IMR-90 (cell line): ENCODE measurements around the gene RBM34.

ENCODE experiments used
- CHD1 ChIP-seq: IDR thresholded peaks from 2 replicates; pipeline ENCODE4 v1.6.1; 2012; ENCODE audit warnings: low read depth, low read length, improper control_type of control experiment
- CTCF ChIP-seq: conservative IDR thresholded peaks from 2 replicates; pipeline ENCODE4 v1.5.1; 2012; ENCODE audit warnings: mild to moderate bottlenecking, low read depth, low read length, improper control_type of control experiment
- FOS ChIP-seq: fragments of 150-350 bp; IDR thresholded peaks from 2 replicates; pipeline ENCODE4 v1.6.1; 2016; ENCODE audit warnings: low read depth, low read length
- MAFK ChIP-seq: IDR thresholded peaks from 2 replicates; pipeline ENCODE4 v1.6.1; 2012; ENCODE audit warnings: low read depth, low read length, improper control_type of control experiment
- MAZ ChIP-seq: IDR thresholded peaks from 2 replicates; pipeline ENCODE4 v1.6.1; 2012; ENCODE audit warnings: low read depth, mild to moderate bottlenecking, low read length, improper control_type of control experiment, moderate library complexity, borderline replicate concordance
- MXI1 ChIP-seq: IDR thresholded peaks from 2 replicates; pipeline ENCODE4 v1.6.1; 2012; ENCODE audit warnings: low read depth, mild to moderate bottlenecking, low read length, moderate library complexity, borderline replicate concordance
- POLR2A ChIP-seq: IDR thresholded peaks from 2 replicates; pipeline ENCODE4 v1.6.1; 2012; ENCODE audit warnings: mild to moderate bottlenecking, low read depth, low read length
- RFX5 ChIP-seq: IDR thresholded peaks from 2 replicates; pipeline ENCODE4 v1.8.0; 2012; ENCODE audit warnings: low read depth, mild to moderate bottlenecking, low read length, moderate library complexity
- USF2 ChIP-seq: fragments of 150-350 bp; IDR thresholded peaks from 2 replicates; pipeline ENCODE4 v1.6.1; 2017; ENCODE audit warnings: mild to moderate bottlenecking, antibody characterized with exemption, low read length, low read depth

GRCh38 chr1:235151033-235151432, 10.0 kb downstream of the RBM34 start:
- TF ChIP-seq MXI1 (no peak), POLR2A (no peak), MAFK (no peak), CTCF (no peak), FOS (no peak), CHD1 (no peak), RFX5 (no peak), USF2 (no peak), MAZ (no peak)
